Breast epithelium (tissue), 3 donors: ENCODE measurements around the gene SLC34A2.

Experiments
- POLR2A ChIP-seq: fragments of 450-650 bp; IDR thresholded peaks from one replicate; pipeline ENCODE4 v1.6.1; 2016; ENCODE audit warnings: antibody characterized with exemption, mild to moderate bottlenecking, moderate library complexity
- TF ChIP-seq, protein P1 (sequence below), 3 donors: fragments of 450-650 bp; IDR thresholded peaks; one replicate each; pipeline ENCODE4 v1.5.1; 2016 to 2017; ENCODE audit warnings: antibody characterized with exemption in 3 of 3, mild to moderate bottlenecking in 3 of 3, moderate library complexity in 3 of 3

DNA sequence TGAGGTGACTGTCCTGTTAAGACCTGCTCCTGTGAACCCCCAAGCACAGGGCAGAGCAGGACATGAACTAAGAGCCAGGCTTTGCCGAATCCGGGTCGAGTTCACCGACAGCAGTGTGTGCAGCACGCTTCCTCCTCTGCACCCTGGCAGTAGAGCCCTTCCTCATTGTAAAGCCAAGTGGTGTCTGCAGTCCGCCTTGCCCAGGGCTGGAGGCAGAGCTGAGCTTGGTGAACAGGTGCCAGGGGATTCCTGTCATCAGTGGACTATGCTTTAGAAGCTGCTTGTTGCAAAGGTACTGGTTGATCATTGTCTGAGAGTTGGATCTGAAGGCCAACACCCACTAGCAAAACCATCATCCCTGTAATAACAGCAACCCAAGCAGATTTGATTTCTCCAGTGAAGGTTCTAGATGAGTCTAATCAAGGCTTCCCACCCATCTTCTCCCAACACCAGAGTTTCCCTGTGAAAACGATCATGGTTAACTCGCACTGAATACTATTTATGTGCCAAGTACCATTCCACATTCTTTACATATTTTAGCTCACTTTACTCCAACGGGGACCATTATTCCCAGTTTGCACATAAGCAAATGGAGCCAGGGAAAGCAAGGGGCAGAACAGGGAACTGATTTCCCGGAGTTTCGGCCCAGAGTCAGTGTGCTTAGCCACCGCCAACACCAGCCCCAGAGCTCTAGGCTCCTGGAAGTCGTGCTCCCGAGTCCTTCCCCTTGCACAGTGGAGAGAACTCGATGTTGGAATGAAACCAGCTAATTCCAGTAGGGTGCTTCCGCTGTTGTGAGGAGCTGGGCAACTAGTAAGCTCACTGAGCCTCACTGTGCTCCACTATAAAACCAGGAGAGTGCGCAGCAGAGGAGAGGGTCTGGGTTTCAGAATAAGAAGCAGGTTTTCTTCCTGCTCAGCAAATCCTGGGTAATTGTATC lies 1.4 kb upstream of the SLC34A2 start:
- no peak for TF ChIP-seq POLR2A
- TF ChIP-seq, protein P1, sequence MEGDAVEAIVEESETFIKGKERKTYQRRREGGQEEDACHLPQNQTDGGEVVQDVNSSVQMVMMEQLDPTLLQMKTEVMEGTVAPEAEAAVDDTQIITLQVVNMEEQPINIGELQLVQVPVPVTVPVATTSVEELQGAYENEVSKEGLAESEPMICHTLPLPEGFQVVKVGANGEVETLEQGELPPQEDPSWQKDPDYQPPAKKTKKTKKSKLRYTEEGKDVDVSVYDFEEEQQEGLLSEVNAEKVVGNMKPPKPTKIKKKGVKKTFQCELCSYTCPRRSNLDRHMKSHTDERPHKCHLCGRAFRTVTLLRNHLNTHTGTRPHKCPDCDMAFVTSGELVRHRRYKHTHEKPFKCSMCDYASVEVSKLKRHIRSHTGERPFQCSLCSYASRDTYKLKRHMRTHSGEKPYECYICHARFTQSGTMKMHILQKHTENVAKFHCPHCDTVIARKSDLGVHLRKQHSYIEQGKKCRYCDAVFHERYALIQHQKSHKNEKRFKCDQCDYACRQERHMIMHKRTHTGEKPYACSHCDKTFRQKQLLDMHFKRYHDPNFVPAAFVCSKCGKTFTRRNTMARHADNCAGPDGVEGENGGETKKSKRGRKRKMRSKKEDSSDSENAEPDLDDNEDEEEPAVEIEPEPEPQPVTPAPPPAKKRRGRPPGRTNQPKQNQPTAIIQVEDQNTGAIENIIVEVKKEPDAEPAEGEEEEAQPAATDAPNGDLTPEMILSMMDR (IDR thresholded peaks at IDR 0.05): no peak
